Astrocyte (in vitro differentiated cells and primary cell): ENCODE results near the gene FCER1G.

Experiments
- CTCF ChIP-seq: IDR thresholded peaks from 2 replicates; pipeline ENCODE4 v1.5.1; 2011; ENCODE audit warnings: low read depth, mild to moderate bottlenecking, inconsistent platforms, low read length, moderate library complexity; ENCODE audit not compliant: insufficient read depth
- EZH2 ChIP-seq: IDR thresholded peaks from 2 replicates; pipeline ENCODE4 v1.6.1; 2012; ENCODE audit warnings: mild to moderate bottlenecking, low read length, inconsistent platforms; ENCODE audit not compliant: insufficient read depth

GRCh38 chr1:161168906-161169305, 46.2 kb upstream of the FCER1G start:
- no peak for TF ChIP-seq CTCF
- no peak for TF ChIP-seq EZH2
